ENCODE measurements around the gene ZNF544. TPM values are rescaled to one million over a fixed set of nuclear protein-coding genes. Genes with fewer than 3 reads are reported as not detected.

Gene ZNF544
- total RNA-seq, 3 donors from 2014 or later: 12.1 to 30.5 (median 27.6) TPM

DNA sequence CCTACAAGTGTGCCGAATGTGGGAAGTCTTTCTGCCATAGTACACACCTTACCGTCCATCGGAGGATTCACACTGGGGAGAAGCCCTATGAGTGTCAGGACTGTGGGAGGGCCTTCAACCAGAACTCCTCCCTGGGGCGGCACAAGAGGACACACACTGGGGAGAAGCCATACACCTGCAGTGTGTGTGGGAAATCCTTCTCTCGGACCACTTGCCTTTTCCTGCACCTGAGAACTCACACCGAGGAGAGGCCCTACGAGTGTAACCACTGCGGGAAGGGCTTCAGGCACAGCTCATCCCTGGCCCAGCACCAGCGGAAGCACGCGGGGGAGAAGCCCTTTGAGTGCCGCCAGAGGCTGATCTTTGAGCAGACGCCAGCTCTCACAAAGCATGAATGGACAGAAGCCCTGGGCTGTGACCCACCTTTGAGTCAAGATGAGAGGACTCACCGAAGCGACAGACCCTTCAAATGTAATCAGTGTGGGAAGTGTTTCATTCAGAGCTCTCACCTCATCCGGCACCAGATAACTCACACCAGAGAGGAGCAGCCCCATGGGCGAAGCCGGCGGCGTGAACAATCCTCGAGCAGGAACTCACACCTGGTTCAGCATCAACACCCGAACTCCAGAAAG lies 66.1 kb downstream of the ZNF544 start:
- Histone ChIP-seq H3K9me3 (peaks cover 76% of the 10 kb centered on the region), H3K36me3 (ENCODE audit: low read depth) (peaks cover 16% of the 10 kb centered on the region), H3K4me1 (ENCODE audit: low read depth) (no peaks in the 10 kb centered on the region), H3K4me3 (no peak overlapping the region)
- ATAC-seq: no peak
- DNase-seq: no peak
- TF ChIP-seq, protein P1, sequence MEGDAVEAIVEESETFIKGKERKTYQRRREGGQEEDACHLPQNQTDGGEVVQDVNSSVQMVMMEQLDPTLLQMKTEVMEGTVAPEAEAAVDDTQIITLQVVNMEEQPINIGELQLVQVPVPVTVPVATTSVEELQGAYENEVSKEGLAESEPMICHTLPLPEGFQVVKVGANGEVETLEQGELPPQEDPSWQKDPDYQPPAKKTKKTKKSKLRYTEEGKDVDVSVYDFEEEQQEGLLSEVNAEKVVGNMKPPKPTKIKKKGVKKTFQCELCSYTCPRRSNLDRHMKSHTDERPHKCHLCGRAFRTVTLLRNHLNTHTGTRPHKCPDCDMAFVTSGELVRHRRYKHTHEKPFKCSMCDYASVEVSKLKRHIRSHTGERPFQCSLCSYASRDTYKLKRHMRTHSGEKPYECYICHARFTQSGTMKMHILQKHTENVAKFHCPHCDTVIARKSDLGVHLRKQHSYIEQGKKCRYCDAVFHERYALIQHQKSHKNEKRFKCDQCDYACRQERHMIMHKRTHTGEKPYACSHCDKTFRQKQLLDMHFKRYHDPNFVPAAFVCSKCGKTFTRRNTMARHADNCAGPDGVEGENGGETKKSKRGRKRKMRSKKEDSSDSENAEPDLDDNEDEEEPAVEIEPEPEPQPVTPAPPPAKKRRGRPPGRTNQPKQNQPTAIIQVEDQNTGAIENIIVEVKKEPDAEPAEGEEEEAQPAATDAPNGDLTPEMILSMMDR (IDR thresholded peaks at IDR 0.05): no peak
- intact Hi-C loops (cut with DNase I, micrococcal nuclease): no loop called here

DNA sequence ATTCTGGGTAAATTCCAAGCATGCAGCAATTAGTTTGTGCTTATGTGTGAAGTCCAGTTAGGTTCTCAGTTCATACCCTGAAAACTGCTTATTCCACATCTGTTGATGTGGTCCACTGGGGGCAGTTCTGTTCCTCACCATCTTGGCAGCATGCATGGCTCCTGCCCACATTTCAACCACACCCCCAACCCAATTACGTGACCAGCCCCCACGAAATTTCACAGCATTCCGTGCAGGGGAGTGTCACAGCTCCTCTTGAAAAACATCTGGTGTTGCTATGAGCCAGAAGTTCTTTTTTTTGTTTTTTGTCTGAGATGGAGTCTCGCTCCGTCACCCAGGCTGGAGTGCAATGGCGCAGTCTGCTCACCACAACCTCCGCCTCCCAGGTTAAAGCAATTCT lies 67.4 kb downstream of the ZNF544 start:
- no peak for ATAC-seq
- intact Hi-C loops (cut with DNase I, micrococcal nuclease): no loop called here
- TF ChIP-seq, protein P1 (IDR thresholded peaks at IDR 0.05): no peak
- H3K36me3 ChIP-seq (ENCODE audit: low read depth): peaks cover 16% of the 10 kb centered on the region
- peaks cover 80% of the 10 kb centered on the region for H3K9me3 ChIP-seq
- DNase-seq: no peak
- no peaks in the 10 kb centered on the region for H3K4me1 ChIP-seq (ENCODE audit: low read depth)
- no peak overlapping the region for H3K4me3 ChIP-seq

DNA sequence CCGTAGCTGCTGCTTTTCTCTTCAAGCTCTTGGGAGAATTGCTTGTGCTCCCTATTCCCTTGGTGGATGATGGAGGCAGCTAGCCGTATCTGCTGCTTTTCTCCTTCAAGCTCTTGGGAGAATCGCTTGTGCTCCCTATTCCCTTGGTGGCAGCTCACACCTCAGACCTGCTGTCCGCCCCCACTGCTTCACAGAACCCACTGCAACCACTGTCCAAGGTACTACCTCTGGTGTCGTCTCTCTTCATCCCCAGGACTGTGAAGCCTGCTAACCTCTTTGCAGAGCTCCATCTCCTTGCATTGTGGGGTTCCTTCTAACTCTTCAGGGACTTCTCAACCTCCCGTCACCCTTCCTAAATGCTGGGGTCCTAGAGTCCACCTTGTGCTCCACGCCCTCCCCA lies 71.9 kb downstream of the ZNF544 start:
- intact Hi-C loops (cut with DNase I, micrococcal nuclease): no loop called here
- Histone ChIP-seq H3K4me3 (no peak overlapping the region), H3K4me1 (ENCODE audit: low read depth) (no peaks in the 10 kb centered on the region), H3K36me3 (ENCODE audit: low read depth) (no peaks in the 10 kb centered on the region), H3K9me3 (peaks cover 36% of the 10 kb centered on the region)
- no peak for ATAC-seq
- no peak for DNase-seq
- TF ChIP-seq, protein P1 (IDR thresholded peaks at IDR 0.05): no peak

DNA sequence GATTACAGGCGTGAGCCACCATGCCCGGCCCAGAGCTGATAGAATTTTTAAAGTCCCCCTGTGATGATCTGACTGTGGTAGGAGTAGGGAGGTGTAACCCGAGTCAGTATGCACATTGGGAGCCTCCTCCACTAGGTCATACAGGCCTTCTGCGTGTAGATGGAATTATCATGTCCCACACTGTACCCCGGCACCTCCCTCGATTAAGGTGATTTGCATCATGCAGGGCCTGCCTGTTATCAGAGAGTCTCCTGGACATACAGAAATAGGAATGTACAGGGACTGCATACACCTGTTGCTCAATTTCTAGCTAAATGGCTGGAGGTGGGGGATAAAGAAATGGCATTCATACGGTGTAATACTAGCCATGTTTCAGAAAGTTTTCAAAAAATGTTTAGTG lies 75.5 kb downstream of the ZNF544 start:
- Histone ChIP-seq H3K36me3 (ENCODE audit: low read depth) (no peaks in the 10 kb centered on the region), H3K4me3 (no peak overlapping the region), H3K9me3 (peaks cover 5% of the 10 kb centered on the region), H3K4me1 (ENCODE audit: low read depth) (peaks cover 11% of the 10 kb centered on the region)
- ATAC-seq: no peak
- DNase-seq: no peak
- intact Hi-C loops (cut with DNase I, micrococcal nuclease): no loop called here
- TF ChIP-seq, protein P1 (IDR thresholded peaks at IDR 0.05): no peak

DNA sequence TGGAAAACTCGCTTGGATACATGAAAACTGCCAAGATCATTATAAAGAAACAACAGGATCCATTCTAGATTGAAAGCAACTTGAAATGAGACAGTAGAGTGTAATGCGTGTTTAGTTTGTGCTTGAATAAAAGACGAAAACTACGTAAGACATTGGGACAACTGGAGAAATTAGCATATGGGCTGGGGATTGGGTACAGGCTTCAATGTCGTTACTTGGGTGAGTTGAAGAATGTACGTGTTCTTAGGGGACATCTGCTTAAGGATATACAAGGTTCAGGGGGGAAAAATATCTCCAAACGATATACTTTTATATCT lies 76.0 kb downstream of the ZNF544 start:
- intact Hi-C loops (cut with DNase I, micrococcal nuclease): no loop called here
- ATAC-seq: peak; percentile 2
- peak overlapping the region; percentile 60 for H3K4me3 ChIP-seq
- TF ChIP-seq, protein P1 (IDR thresholded peaks at IDR 0.05): no peak
- no peak for DNase-seq
- no peaks in the 10 kb centered on the region for H3K36me3 ChIP-seq (ENCODE audit: low read depth)
- peaks cover 11% of the 10 kb centered on the region for H3K4me1 ChIP-seq (ENCODE audit: low read depth)
- H3K9me3 ChIP-seq: peaks cover 5% of the 10 kb centered on the region

All from mucosa of descending colon (tissue), 3 donors.